BLaER1 (cell line): ENCODE data around the gene SDS.

Source experiments
- H3K27ac ChIP-seq: shearing (Covaris generic); formaldehyde crosslinking; 2 replicates; pipeline ENCODE4 v1.8.1; 2022
- H3K27me3 ChIP-seq: shearing (Covaris generic); formaldehyde crosslinking; 2 replicates; pipeline ENCODE4 v1.8.1; 2022
- H3K36me3 ChIP-seq: shearing (Covaris generic); formaldehyde crosslinking; 2 replicates; pipeline ENCODE4 v1.8.1; 2022
- H3K4me1 ChIP-seq: shearing (Covaris generic); formaldehyde crosslinking; 2 replicates; pipeline ENCODE4 v1.8.1; 2022
- H3K4me2 ChIP-seq: shearing (Covaris generic); formaldehyde crosslinking; 2 replicates; pipeline ENCODE4 v1.8.1; 2022
- H3K4me3 ChIP-seq: shearing (Covaris generic); formaldehyde crosslinking; 2 replicates; pipeline ENCODE4 v1.8.1; 2022
- H3K9ac ChIP-seq: shearing (Covaris generic); formaldehyde crosslinking; 2 replicates; pipeline ENCODE4 v1.8.1; 2022
- H3K9me3 ChIP-seq: shearing (Covaris generic); formaldehyde crosslinking; 2 replicates; pipeline ENCODE4 v1.8.1; 2022
- H4K20me1 ChIP-seq: shearing (Covaris generic); formaldehyde crosslinking; 2 replicates; pipeline ENCODE4 v1.8.1; 2022
- Cebpa-rat ChIP-seq: shearing (Covaris generic); IDR thresholded peaks from 2 replicates; pipeline ENCODE4 v1.8.1; 2022

Gene SDS

GRCh38 chr12:113392988-113393579 lies 10.6 kb downstream of the SDS start:
- no peak for TF ChIP-seq Cebpa-rat
- Histone ChIP-seq H3K27ac (no peak overlapping the region), H3K4me2 (no peak overlapping the region), H3K36me3 (peaks cover 8% of the 10 kb centered on the region; the same call in 1 of the 2 replicates), H3K9me3 (no peaks in the 10 kb centered on the region), H4K20me1 (no peaks in the 10 kb centered on the region), H3K27me3 (no peaks in the 10 kb centered on the region), H3K9ac (no peak overlapping the region), H3K4me1 (peaks cover 17% of the 10 kb centered on the region), H3K4me3 (no peak overlapping the region)

GRCh38 chr12:113392520-113392919 lies 11.2 kb downstream of the SDS start:
- H3K27ac ChIP-seq = no peak overlapping the region
- H3K9me3 ChIP-seq = no peaks in the 10 kb centered on the region
- H3K36me3 ChIP-seq = peaks cover 13% of the 10 kb centered on the region; the same call in 1 of the 2 replicates
- no peak overlapping the region for H3K9ac ChIP-seq
- peaks cover 11% of the 10 kb centered on the region for H3K4me1 ChIP-seq
- no peak for TF ChIP-seq Cebpa-rat
- no peak overlapping the region for H3K4me2 ChIP-seq
- no peak overlapping the region for H3K4me3 ChIP-seq
- no peaks in the 10 kb centered on the region for H3K27me3 ChIP-seq
- H4K20me1 ChIP-seq = no peaks in the 10 kb centered on the region

- no peak overlapping the region for H3K4me3 ChIP-seq
- H4K20me1 ChIP-seq = no peaks in the 10 kb centered on the region
- peaks cover 4% of the 10 kb centered on the region for H3K4me1 ChIP-seq
- no peak overlapping the region for H3K9ac ChIP-seq
- H3K27ac ChIP-seq = no peak overlapping the region
- no peak for TF ChIP-seq Cebpa-rat
- no peaks in the 10 kb centered on the region for H3K27me3 ChIP-seq
- no peak overlapping the region for H3K4me2 ChIP-seq
- no peaks in the 10 kb centered on the region for H3K9me3 ChIP-seq
- peaks cover 18% of the 10 kb centered on the region; the same call in 1 of the 2 replicates for H3K36me3 ChIP-seq
Observed at GRCh38 chr12:113391650-113392337, 11.9 kb downstream of the SDS start.

- Histone ChIP-seq H3K9me3 (no peaks in the 10 kb centered on the region), H3K27ac (no peak overlapping the region), H3K9ac (no peak overlapping the region), H4K20me1 (no peaks in the 10 kb centered on the region), H3K4me2 (no peak overlapping the region), H3K27me3 (no peaks in the 10 kb centered on the region), H3K4me3 (no peak overlapping the region), H3K4me1 (no peaks in the 10 kb centered on the region; the same call in 1 of the 2 replicates), H3K36me3 (peaks cover 20% of the 10 kb centered on the region; the same call in 1 of the 2 replicates)
- no peak for TF ChIP-seq Cebpa-rat
Observed at GRCh38 chr12:113391145-113391544, 12.5 kb downstream of the SDS start.

- TF ChIP-seq Cebpa-rat = no peak
- no peaks in the 10 kb centered on the region for H3K9me3 ChIP-seq
- H3K4me2 ChIP-seq = no peak overlapping the region
- H4K20me1 ChIP-seq = no peaks in the 10 kb centered on the region
- H3K4me1 ChIP-seq = no peaks in the 10 kb centered on the region; the same call in 1 of the 2 replicates
- H3K36me3 ChIP-seq = peaks cover 20% of the 10 kb centered on the region; the same call in 1 of the 2 replicates
- H3K27me3 ChIP-seq = no peaks in the 10 kb centered on the region
- no peak overlapping the region for H3K4me3 ChIP-seq
- H3K27ac ChIP-seq = no peak overlapping the region
- no peak overlapping the region for H3K9ac ChIP-seq
Observed at GRCh38 chr12:113390064-113391043, 13.3 kb downstream of the SDS start.

GRCh38 chr12:113388351-113388750 lies 15.3 kb downstream of the SDS start:
- Histone ChIP-seq H3K9ac (no peak overlapping the region), H3K27me3 (no peaks in the 10 kb centered on the region), H3K36me3 (peaks cover 28% of the 10 kb centered on the region; the same call in 1 of the 2 replicates), H3K4me2 (no peak overlapping the region), H4K20me1 (no peaks in the 10 kb centered on the region), H3K4me1 (no peaks in the 10 kb centered on the region), H3K27ac (no peak overlapping the region), H3K9me3 (no peaks in the 10 kb centered on the region), H3K4me3 (no peak overlapping the region)
- no peak for TF ChIP-seq Cebpa-rat

- Histone ChIP-seq H3K36me3 (peaks cover 28% of the 10 kb centered on the region; the same call in 1 of the 2 replicates), H3K9ac (no peak overlapping the region), H3K9me3 (no peaks in the 10 kb centered on the region), H3K4me1 (no peaks in the 10 kb centered on the region), H3K27me3 (no peaks in the 10 kb centered on the region), H3K27ac (no peak overlapping the region), H3K4me2 (no peak overlapping the region), H3K4me3 (no peak overlapping the region), H4K20me1 (no peaks in the 10 kb centered on the region)
- TF ChIP-seq Cebpa-rat = no peak
Observed at GRCh38 chr12:113387631-113388030, 16.1 kb downstream of the SDS start.

- no peaks in the 10 kb centered on the region for H3K27me3 ChIP-seq
- peaks cover 28% of the 10 kb centered on the region; the same call in 1 of the 2 replicates for H3K36me3 ChIP-seq
- no peaks in the 10 kb centered on the region for H3K9me3 ChIP-seq
- no peak overlapping the region for H3K9ac ChIP-seq
- no peaks in the 10 kb centered on the region for H4K20me1 ChIP-seq
- H3K27ac ChIP-seq = no peak overlapping the region
- no peak for TF ChIP-seq Cebpa-rat
- no peak overlapping the region for H3K4me3 ChIP-seq
- H3K4me1 ChIP-seq = no peaks in the 10 kb centered on the region
- no peak overlapping the region for H3K4me2 ChIP-seq
Observed at GRCh38 chr12:113386866-113387566, 16.7 kb downstream of the SDS start.

GRCh38 chr12:113385282-113385882 lies 18.3 kb downstream of the SDS start:
- no peak overlapping the region for H3K27ac ChIP-seq
- H3K9me3 ChIP-seq = no peaks in the 10 kb centered on the region
- peaks cover 28% of the 10 kb centered on the region; the same call in 1 of the 2 replicates for H3K36me3 ChIP-seq
- no peak overlapping the region for H3K9ac ChIP-seq
- H4K20me1 ChIP-seq = no peaks in the 10 kb centered on the region
- no peak overlapping the region for H3K4me2 ChIP-seq
- H3K4me1 ChIP-seq = no peaks in the 10 kb centered on the region
- no peaks in the 10 kb centered on the region for H3K27me3 ChIP-seq
- no peak for TF ChIP-seq Cebpa-rat
- H3K4me3 ChIP-seq = no peak overlapping the region
